ENCODE data around the gene E4F1.

GRCh38 chr16:2238150-2238837 lies 14.9 kb downstream of the E4F1 start:
- TF ChIP-seq CTCF (conservative IDR thresholded peaks at IDR 0.05; ENCODE audit: low read depth, low read length) (no peak), EZH2phosphoT487 (IDR thresholded peaks at IDR 0.05; ENCODE audit: borderline replicate concordance, low read length) (no peak), EZH2 (IDR thresholded peaks at IDR 0.05; ENCODE audit: low read length, unreplicated experiment) (no peak)
